Measurements from ENCODE around the gene AXIN1.
"Not testable (repeated sequence)": the region's sequence is repeated elsewhere in the genome, so short reads cannot be mapped to it uniquely, and the experiment has no call there.

AXIN1 gene

DNA sequence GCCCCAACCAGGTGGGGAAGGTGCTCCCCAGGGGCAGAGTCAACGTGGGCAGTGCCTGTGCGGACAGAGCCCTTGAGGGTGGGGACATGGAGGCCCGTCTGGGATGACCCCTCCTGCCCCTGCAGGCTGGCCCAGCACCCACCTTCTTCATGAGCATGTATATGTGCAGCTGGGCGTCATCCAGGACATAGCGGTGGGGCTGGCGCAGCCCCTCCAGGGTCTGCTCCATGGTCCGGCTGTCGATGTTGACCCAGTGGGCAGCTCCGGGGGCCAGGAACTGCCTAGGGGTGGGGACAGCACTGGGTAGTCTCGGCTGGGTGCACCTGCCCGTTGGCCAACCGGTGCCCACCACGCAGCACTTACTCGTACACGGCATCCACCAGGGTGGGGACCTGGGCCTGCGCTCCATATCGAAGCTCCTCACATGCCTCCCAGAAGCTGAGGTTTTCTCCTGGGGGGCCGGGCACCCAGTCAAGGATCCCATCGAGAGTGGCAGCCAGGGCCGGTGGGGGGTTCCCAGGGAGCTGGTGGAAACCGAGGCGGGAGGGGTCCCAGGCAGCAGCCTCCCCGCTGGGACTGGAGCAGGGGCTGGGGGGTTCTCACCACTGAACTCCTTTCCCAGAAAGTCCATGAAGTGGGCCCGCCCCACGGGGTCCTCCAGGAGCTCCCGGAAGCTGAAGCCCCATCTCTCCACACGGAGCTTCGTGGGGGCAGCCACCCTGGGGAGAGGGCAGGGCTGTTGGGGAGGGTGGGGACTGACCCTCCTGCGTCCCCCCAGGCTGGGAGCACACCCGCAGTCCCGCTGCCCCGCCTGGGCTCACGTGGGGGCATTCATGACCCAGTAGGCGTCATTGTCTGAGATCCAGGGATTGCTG, 81.9 kb downstream of the AXIN1 start:
- in situ Hi-C loops (cut with HindIII; ENCODE audit: low sequenced_read_pairs) = no loop called here

DNA sequence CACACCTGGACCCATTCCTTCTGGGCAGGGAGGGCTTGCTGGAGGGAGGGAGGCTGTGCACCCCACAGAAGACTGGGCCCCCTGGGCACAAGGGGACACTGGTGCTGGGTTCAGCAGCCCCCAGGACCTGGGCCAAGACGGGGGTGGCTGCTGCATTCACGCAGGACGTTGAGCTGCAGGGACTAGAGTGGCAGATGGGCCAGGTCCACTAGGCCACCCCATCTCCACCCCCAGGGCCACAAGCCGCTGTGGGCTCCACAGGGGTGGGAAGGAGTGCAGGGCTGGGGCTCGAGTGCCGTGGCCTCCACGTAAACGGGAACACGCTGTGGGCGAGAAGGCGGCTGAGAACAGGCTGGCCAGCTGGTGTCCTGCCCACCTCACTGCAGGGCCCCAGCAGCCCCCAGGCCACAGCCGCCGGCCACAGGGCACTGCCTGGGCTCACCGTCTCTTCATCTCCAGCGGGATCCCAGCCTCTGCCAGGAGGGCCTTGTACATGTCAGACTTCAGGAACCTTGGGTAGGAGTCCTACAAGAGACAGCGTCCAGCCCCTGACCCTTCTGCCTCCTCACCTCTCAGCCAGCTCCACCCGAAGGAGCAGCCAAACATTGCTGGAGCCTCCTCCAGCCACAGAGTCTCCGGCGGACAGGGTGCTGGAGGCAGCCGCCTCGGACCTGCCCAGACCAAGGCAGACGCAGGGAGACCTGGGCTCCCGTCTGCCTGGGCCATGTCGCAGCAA, 83.3 kb downstream of the AXIN1 start:
- in situ Hi-C loops (cut with HindIII; ENCODE audit: low sequenced_read_pairs) = no loop called here

DNA sequence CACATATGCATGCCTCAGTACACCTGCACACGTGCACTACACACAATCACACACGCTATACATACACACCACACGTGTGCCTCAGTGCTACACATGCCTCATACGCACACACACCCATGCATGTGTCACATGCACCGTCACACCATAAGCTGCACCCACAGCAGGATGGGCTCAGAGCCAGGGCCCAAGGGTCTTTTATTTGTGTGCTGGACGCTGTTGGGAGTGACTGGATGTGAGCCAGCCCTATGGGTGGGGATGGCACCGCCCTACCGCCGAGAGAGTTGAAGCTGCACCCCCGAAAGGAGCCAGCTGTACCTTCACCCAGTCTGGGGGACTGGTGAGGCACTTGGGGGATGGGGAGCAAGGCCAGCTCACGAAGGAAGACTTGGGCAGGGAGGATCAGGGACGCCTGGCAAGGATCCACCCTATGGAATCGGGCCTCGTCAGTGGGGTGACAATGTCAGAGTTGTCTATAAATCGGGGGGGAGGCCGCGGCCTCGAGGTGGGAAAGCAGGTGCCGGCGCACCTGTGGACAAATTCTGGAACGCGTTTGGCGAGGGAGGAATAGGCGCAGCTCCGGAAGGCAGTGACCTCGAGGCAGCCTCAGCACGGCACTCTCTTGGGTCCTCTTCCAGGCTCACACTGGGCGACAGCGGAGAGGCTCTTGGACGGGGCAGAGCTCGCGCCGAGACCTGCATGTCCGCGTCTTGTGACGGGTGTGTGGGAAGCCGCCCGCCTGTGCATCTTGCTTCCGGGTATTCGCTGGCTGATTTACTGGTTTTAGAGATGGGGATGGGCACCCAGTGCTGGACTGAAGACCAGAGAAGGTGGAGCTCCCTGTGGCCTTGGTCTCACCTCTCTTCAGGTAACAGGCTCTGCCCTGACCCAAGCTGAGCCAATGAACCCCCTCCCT, 84.1 kb downstream of the AXIN1 start:
- in situ Hi-C loops (cut with HindIII; ENCODE audit: low sequenced_read_pairs) = no loop called here

DNA sequence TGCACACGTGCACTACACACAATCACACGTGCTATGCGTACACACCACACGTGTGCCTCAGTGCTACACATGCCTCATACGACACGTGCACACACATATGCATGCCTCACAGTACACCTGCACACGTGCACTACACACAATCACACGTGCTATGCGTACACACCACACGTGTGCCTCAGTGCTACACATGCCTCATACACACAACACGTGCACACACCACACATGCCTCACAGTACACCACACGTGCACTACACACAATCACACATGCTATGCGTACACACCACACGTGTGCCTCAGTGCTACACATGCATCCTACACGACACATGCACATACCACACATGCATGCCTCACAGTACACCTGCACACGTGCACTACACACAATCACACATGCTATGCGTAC, 85.0 kb downstream of the AXIN1 start:
- in situ Hi-C loops (cut with HindIII; ENCODE audit: low sequenced_read_pairs) = not testable (repeated sequence)

DNA sequence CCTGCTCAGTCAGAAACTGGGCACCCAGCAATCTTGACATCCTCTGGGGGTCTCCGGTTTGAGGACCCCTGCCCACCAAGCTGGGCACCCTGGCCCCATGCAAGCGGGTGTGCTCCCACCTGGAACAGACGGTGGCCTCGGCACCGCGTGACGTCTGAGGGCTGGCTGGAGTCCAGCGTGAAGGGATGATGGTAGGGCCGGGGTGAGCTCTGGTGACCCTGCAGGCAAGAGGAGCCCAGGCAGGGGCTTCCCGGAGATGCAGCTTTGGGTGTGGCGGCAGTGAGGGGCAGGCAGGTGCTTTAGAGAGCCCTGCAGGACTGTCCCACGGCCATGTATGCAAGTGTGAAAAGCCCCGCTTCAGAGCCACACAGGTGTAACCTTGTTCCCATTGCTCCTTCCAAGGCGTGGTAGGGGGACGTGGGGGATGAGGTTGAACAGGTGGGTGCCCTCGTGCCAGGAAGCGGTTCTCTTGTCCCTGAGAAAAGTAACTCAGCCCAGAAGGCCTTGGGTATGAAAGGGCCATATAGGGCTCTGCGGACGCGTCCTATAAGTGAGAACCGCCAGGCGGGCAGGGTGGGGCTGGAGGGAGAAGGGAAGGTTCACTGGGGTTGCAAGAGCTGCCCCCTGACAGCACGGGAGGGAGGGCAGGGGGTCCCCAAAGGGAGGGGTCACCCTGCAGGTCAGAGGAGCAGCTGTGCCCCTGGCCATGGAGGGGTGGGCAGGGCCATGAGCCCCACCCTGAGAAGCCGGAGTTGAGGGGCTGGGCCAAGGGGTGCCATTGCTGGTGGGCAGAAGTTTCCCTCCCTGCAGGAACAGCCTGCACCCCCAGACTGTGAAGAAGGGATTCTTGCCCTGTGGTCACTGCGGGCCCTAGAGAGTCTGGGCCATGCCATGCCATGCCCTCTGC, 86.0 kb downstream of the AXIN1 start:
- in situ Hi-C loops (cut with HindIII; ENCODE audit: low sequenced_read_pairs) = no loop called here

DNA sequence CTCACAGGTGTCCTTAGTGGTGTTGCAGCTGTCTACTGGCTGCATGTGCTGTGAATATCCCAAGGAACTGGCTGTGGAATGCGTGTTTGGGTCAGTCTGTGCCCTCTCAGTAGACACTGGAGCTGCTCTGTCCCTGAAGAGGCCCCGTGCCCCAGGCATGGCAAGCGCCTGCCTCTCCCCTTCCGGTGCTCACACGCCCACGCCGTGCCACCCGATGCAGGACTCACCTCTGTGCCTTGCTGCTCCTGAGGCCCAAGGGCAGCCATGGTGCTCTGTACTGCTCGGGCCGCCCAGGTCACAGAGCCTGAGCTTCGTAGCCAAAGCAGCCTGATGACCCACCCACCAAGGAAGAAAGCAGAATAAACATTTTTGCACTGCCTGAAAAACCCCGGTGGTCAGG, 86.8 kb downstream of the AXIN1 start:
- in situ Hi-C loops (cut with HindIII; ENCODE audit: low sequenced_read_pairs) = no loop called here

DNA sequence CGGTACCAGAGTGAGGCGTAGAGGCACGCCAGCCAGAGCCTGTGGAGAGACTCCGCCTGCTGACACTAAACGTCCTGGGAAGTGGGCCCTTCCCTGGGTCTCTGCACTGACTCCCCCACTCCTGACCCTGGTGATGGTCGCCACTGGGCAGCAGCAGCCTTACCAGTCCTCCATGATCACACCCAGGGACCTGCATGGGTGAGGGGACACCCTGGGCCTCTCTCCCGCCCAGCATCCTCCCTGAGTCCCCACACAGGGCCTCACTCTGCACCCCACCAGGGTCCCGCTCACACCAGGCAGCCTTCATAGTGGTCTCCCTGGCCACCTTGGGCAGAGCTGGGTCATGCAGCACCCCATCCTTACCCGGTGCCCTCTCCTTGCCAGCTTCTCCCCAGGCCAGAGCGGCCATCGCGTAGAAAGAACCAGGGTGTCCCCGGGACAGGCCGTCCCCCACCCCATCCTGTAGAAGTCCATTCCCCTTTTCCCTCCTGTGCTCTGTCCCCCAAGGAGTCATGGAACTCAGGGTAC, 87.5 kb downstream of the AXIN1 start:
- in situ Hi-C loops (cut with HindIII; ENCODE audit: low sequenced_read_pairs) = no loop called here

DNA sequence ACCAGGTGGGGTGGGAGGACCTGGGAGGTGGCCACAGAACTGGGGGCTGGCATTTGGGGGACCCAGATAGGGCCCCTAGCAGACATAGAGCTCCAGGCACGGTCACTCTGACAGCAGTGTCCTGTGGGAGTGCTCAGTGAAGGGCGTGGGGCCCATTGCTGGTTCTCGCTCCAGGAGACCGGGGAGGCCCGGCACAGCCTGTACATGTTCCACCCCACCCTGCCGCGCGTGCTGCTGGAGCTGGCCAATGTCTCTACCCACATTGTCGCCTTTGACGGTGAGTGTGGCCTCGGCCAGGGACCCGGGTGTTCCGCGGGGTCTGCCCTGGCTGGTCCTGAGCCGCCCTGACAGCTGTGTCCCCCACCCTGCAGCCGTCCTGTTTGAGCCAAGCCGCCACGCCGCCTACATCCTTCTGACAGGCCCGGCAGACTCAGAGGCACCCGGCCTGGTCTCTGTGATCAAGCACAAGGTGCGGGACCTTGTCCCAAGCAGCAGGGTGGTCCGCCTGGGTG, 88.0 kb downstream of the AXIN1 start:
- in situ Hi-C loops (cut with HindIII; ENCODE audit: low sequenced_read_pairs) = no loop called here

DNA sequence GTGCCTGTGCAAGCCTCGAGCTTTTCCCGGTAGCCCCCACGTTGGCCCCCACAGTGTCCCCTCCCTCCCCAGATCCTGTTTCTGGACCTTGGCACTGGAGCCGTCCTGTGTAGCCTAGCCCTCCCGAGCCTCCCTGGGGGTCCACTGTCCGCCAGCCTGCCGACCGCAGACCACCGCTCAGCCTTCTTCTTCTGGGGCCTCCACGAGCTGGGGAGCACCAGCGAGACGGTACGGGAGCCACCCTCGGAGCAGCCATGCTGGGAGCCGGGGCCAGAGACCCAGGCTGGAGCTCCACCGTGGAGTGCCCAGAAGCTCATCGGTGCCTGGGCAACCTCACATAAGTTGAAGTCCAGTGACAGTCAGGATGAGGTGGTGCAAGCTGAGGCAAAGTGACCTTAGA, 88.6 kb downstream of the AXIN1 start:
- in situ Hi-C loops (cut with HindIII; ENCODE audit: low sequenced_read_pairs) = no loop called here

DNA sequence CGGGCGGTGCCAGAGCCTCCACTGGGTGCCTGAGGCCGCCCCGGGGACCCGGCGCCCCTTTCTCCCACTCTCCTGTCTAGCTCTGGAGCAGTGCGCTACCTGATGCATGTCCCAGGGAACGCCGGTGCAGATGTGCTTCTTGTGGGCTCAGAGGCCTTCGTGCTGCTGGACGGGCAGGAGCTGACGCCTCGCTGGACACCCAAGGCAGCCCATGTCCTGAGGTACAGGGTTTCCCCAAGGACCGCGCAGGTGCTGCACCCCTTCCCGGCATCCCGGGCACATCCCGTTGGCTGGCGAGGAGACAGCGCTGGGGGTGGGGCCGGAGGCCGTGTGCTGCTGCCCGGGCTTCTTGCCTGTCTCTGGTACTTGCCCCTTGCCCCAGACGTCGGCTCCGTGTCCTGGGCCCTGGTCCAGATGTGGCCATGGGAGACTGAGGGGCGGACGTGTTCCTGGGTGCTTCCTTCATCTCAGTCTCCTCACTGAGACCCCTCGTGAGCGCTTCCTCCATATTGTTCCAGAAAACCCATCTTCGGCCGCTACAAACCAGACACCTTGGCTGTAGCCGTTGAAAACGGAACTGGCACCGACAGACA, 89.2 kb downstream of the AXIN1 start:
- in situ Hi-C loops (cut with HindIII; ENCODE audit: low sequenced_read_pairs) = no loop called here

DNA sequence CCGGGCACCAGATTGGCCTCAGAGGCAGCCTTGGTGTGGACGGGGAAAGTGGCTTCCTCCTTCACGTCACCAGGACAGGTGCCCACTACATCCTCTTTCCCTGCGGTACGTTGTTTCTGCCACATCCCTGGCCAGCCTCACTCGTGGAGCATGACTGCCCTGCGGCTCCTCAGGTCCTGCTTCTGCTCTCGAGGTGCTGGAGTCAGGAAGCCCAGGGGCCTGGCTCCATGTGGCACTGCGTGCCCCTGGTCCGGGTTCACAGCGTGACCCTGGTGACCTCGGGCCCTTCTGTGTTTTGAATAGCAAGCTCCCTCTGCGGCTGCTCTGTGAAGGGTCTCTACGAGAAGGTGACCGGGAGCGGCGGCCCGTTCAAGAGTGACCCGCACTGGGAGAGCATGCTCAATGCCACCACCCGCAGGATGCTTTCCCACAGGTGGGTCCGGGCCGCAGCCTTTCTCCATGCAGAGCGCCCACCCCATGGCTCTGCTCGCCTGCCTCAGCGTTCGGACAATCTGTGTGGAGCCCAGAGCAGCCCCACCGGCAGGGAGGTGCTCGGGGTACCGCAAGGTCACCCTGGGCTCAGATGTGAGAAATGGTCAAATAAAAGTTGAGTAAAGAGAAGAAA, 90.3 kb downstream of the AXIN1 start:
- in situ Hi-C loops (cut with HindIII; ENCODE audit: low sequenced_read_pairs) = no loop called here

DNA sequence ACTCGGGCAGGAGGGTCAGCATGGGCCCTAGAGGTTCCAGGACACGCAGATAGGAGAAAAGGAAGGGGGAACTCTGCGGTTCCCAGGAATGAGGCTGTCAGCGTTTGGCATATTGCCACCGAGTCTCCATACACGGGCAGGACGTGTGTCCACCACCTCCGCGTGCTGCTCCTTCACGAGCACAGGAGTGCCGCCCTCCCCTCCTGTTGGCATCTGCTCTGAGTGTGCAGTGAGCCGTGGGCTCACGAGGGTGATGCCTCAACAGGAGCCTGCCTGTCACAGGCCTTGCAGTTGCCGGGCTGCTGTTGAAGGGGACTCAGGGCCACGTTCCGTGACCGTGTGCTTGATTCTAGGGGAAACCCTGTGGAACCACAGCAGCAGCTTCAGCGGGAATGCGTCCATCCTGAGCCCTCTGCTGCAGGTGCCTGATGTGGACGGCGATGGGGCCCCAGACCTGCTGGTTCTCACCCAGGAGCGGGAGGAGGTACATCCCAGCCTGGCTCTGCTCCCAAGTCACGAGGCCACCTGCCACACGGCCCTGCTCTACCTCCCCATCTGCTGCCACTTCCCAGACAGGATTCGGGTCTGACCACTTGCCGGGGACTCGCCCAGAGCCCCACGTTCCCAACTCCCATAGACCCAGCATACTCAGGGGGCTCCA, 91.4 kb downstream of the AXIN1 start:
- in situ Hi-C loops (cut with HindIII; ENCODE audit: low sequenced_read_pairs) = no loop called here

DNA sequence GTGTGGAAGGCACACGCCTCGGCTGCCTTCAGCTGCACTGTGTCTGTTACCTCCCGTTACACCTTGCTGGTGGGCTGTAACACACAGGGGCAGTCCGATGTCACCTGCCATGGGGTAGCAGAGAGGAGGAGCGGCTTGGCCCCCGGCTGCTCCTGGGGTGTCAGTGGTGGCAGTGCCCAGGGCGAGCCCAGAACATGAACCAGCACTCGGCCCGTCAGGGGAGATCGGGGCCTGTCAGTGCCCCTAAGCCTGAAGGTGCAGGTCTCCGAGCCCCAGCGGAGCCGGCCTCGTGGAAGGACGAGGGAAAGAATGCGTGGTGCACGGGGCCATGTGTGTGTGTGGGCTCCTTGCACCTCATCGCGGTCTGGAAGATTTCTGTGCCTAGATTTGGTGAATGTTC, 92.2 kb downstream of the AXIN1 start:
- in situ Hi-C loops (cut with HindIII; ENCODE audit: low sequenced_read_pairs) = no loop called here

DNA sequence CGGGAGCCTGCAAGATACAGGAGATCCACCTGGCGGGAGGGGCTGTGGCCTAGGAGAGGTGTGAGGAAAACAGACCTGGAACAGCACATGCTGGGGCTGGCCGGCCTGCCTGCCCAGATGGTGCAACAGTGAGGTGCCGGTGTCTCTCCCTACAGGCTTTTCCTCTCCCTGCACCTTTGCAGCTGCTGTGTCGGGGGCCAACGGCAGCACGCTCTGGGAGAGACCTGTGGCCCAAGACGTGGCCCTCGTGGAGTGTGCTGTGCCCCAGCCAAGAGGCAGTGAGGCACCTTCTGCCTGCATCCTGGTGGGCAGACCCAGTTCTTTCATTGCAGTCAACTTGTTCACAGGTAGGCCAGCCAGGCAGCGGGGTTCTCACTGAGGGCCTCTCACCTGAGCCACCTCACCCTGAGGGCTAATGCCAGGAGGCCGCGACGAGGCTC, 92.7 kb downstream of the AXIN1 start:
- in situ Hi-C loops (cut with HindIII; ENCODE audit: low sequenced_read_pairs) = no loop called here

DNA sequence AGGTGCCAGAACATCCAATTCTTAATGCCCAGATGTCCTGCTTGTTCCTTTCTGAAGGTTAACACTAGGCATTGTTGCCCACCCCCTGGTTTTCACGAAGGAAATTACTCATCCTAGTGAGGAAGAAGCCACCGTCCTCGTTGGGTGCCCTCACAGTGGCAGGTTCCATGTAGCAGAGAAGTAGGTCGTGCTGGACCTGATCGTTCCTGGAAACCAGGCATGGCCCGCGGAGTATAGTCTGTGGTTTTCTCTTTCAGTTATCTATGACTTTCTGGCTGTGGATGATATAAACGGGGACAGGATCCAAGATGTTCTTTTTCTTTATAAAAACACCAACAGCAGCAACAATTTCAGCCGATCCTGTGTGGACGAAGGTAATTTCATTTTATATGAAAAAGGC, 93.3 kb downstream of the AXIN1 start:
- in situ Hi-C loops (cut with HindIII; ENCODE audit: low sequenced_read_pairs) = no loop called here

DNA sequence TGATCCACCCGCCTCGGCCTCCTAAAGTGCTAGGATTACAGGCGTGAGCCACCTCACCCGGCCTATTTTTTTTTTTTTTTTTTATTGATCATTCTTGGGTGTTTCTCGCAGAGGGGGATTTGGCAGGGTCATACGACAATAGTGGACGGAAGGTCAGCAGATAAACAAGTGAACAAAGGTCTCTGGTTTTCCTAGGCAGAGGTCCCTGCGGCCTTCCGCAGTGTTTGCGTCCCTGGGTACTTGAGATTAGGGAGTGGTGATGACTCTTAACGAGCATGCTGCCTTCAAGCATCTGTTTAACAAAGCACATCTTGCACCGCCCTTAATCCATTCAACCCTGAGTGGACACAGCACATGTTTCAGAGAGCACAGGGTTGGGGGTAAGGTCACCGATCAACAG, 94.4 kb downstream of the AXIN1 start:
- in situ Hi-C loops (cut with HindIII; ENCODE audit: low sequenced_read_pairs) = not testable (repeated sequence)

DNA sequence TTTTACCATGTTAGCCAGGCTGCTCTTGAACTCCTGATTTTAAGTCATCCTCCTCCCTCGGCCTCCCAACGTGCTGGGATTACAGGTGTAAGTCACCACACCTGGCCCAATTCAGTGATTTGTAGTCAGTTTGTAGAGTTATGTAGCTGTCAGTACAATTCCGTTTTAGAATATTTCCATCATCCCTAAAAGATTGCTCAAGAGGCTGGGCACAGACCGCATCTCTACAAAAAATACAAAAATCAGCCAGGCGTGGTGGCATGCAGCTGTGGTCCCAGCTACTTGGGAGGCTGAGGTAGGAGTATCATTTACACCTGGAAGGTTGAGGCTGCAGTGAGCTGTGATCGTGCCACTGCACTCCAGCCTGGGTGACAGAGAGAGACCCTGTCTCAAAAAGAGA, 97.3 kb downstream of the AXIN1 start:
- in situ Hi-C loops (cut with HindIII; ENCODE audit: low sequenced_read_pairs) = no loop called here

DNA sequence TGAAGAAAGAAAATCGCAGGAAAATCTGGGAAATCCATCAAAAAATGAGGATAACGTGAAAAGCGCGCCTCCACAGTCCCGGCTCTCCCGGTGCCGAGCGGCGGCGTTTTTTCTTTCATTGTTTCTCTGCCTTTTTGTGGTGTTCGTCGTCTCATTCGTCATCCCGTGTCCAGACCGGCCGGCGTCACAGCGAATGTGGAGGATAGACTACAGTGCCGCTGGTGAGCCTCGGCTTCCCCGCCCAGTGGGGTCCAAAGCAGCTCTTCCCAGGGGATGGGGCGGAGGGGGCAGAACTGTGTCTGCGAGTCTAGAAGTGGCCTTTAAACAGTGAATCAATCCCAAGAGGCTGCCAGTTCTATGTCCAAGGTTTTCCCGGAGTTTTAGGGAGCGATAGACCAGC, 98.1 kb downstream of the AXIN1 start:
- in situ Hi-C loops (cut with HindIII; ENCODE audit: low sequenced_read_pairs) = no loop called here

Data from endothelial cell of hepatic sinusoid (primary cell).